Measurements from ENCODE around the gene ACTN3. TPM values are rescaled to one million over a fixed set of nuclear protein-coding genes. Genes with fewer than 3 reads are reported as not detected.

Gene ACTN3
- total RNA-seq, 1 experiment from 2014 or later = not detected

GRCh38 chr11:66554602-66555001, 7.9 kb downstream of the ACTN3 start:
- no peak for DNase-seq
- no peaks in the 10 kb centered on the region for H3K36me3 ChIP-seq
- H3K4me3 ChIP-seq = no peak overlapping the region
- H3K27ac ChIP-seq = no peak overlapping the region
- H3K9me3 ChIP-seq (replicated peaks) = no peaks in the 10 kb centered on the region
- H3K4me1 ChIP-seq = no peaks in the 10 kb centered on the region
- no peaks in the 10 kb centered on the region for H3K27me3 ChIP-seq

GRCh38 chr11:66555416-66555815, 8.7 kb downstream of the ACTN3 start:
- DNase-seq = no peak
- H3K27me3 ChIP-seq = no peaks in the 10 kb centered on the region
- no peak overlapping the region for H3K4me3 ChIP-seq
- no peaks in the 10 kb centered on the region for H3K4me1 ChIP-seq
- no peaks in the 10 kb centered on the region for H3K9me3 ChIP-seq (replicated peaks)
- H3K27ac ChIP-seq = no peak overlapping the region
- no peaks in the 10 kb centered on the region for H3K36me3 ChIP-seq

GRCh38 chr11:66556086-66556485, 9.4 kb downstream of the ACTN3 start:
- Histone ChIP-seq H3K27ac (no peak overlapping the region), H3K9me3 (replicated peaks) (no peaks in the 10 kb centered on the region), H3K4me1 (no peaks in the 10 kb centered on the region), H3K4me3 (no peak overlapping the region), H3K27me3 (no peaks in the 10 kb centered on the region), H3K36me3 (no peaks in the 10 kb centered on the region)
- DNase-seq = no peak

GRCh38 chr11:66557733-66558326, 11.1 kb downstream of the ACTN3 start:
- no peak overlapping the region for H3K27ac ChIP-seq
- no peak overlapping the region for H3K4me3 ChIP-seq
- no peaks in the 10 kb centered on the region for H3K36me3 ChIP-seq
- no peaks in the 10 kb centered on the region for H3K4me1 ChIP-seq
- H3K9me3 ChIP-seq (replicated peaks) = no peaks in the 10 kb centered on the region
- DNase-seq = no peak
- no peaks in the 10 kb centered on the region for H3K27me3 ChIP-seq

- Histone ChIP-seq H3K27me3 (no peaks in the 10 kb centered on the region), H3K9me3 (replicated peaks) (no peaks in the 10 kb centered on the region), H3K27ac (no peak overlapping the region), H3K4me1 (no peaks in the 10 kb centered on the region), H3K4me3 (no peak overlapping the region), H3K36me3 (no peaks in the 10 kb centered on the region)
- no peak for DNase-seq
Measured at GRCh38 chr11:66559142-66559865, 12.6 kb downstream of the ACTN3 start.

GRCh38 chr11:66559866-66560676, 13.4 kb downstream of the ACTN3 start:
- H3K36me3 ChIP-seq = no peaks in the 10 kb centered on the region
- no peak overlapping the region for H3K4me3 ChIP-seq
- DNase-seq = no peak
- no peaks in the 10 kb centered on the region for H3K27me3 ChIP-seq
- no peaks in the 10 kb centered on the region for H3K9me3 ChIP-seq (replicated peaks)
- H3K27ac ChIP-seq = no peak overlapping the region
- H3K4me1 ChIP-seq = no peaks in the 10 kb centered on the region

GRCh38 chr11:66561178-66561974, 14.7 kb downstream of the ACTN3 start:
- Histone ChIP-seq H3K27me3 (no peaks in the 10 kb centered on the region), H3K4me1 (no peaks in the 10 kb centered on the region), H3K4me3 (no peak overlapping the region), H3K36me3 (no peaks in the 10 kb centered on the region), H3K9me3 (replicated peaks) (no peaks in the 10 kb centered on the region), H3K27ac (no peak overlapping the region)
- DNase-seq = no peak

GRCh38 chr11:66561975-66562248, 15.2 kb downstream of the ACTN3 start:
- H3K4me3 ChIP-seq = no peak overlapping the region
- no peak for DNase-seq
- H3K27me3 ChIP-seq = no peaks in the 10 kb centered on the region
- no peak overlapping the region for H3K27ac ChIP-seq
- H3K36me3 ChIP-seq = no peaks in the 10 kb centered on the region
- H3K4me1 ChIP-seq = no peaks in the 10 kb centered on the region
- no peaks in the 10 kb centered on the region for H3K9me3 ChIP-seq (replicated peaks)

GRCh38 chr11:66562275-66562674, 15.6 kb downstream of the ACTN3 start:
- no peak overlapping the region for H3K4me3 ChIP-seq
- no peaks in the 10 kb centered on the region for H3K4me1 ChIP-seq
- no peaks in the 10 kb centered on the region for H3K36me3 ChIP-seq
- H3K9me3 ChIP-seq (replicated peaks) = no peaks in the 10 kb centered on the region
- DNase-seq = no peak
- no peaks in the 10 kb centered on the region for H3K27me3 ChIP-seq
- H3K27ac ChIP-seq = no peak overlapping the region

- no peaks in the 10 kb centered on the region for H3K27me3 ChIP-seq
- no peaks in the 10 kb centered on the region for H3K4me1 ChIP-seq
- no peaks in the 10 kb centered on the region for H3K36me3 ChIP-seq
- H3K4me3 ChIP-seq = no peak overlapping the region
- no peak overlapping the region for H3K27ac ChIP-seq
- no peak for DNase-seq
- no peaks in the 10 kb centered on the region for H3K9me3 ChIP-seq (replicated peaks)
Measured at GRCh38 chr11:66562907-66563583, 16.3 kb downstream of the ACTN3 start.

- Histone ChIP-seq H3K27me3 (no peaks in the 10 kb centered on the region), H3K4me3 (no peak overlapping the region), H3K36me3 (no peaks in the 10 kb centered on the region), H3K9me3 (replicated peaks) (no peaks in the 10 kb centered on the region), H3K4me1 (no peaks in the 10 kb centered on the region), H3K27ac (no peak overlapping the region)
- DNase-seq = no peak
Measured at GRCh38 chr11:66563832-66564231, 17.1 kb downstream of the ACTN3 start.

GRCh38 chr11:66564538-66564937, 17.8 kb downstream of the ACTN3 start:
- no peak for DNase-seq
- no peak overlapping the region for H3K27ac ChIP-seq
- H3K36me3 ChIP-seq = no peaks in the 10 kb centered on the region
- no peaks in the 10 kb centered on the region for H3K9me3 ChIP-seq (replicated peaks)
- H3K4me3 ChIP-seq = no peak overlapping the region
- no peaks in the 10 kb centered on the region for H3K27me3 ChIP-seq
- no peaks in the 10 kb centered on the region for H3K4me1 ChIP-seq

GRCh38 chr11:66564984-66565383, 18.3 kb downstream of the ACTN3 start:
- Histone ChIP-seq H3K27me3 (no peaks in the 10 kb centered on the region), H3K4me3 (no peak overlapping the region), H3K36me3 (no peaks in the 10 kb centered on the region), H3K4me1 (no peaks in the 10 kb centered on the region), H3K27ac (no peak overlapping the region), H3K9me3 (replicated peaks) (no peaks in the 10 kb centered on the region)
- no peak for DNase-seq

- H3K27ac ChIP-seq = no peak overlapping the region
- H3K4me1 ChIP-seq = no peaks in the 10 kb centered on the region
- DNase-seq = no peak
- no peak overlapping the region for H3K4me3 ChIP-seq
- no peaks in the 10 kb centered on the region for H3K9me3 ChIP-seq (replicated peaks)
- no peaks in the 10 kb centered on the region for H3K36me3 ChIP-seq
- no peaks in the 10 kb centered on the region for H3K27me3 ChIP-seq
Measured at GRCh38 chr11:66566221-66566620, 19.5 kb downstream of the ACTN3 start.

All from SJCRH30 (cell line).